IMR-90 (cell line): ENCODE results near the gene ACSS2.

Source experiments
- CTCF ChIP-seq: conservative IDR thresholded peaks from 2 replicates; pipeline ENCODE4 v1.5.1; 2012; ENCODE audit warnings: mild to moderate bottlenecking, low read depth, low read length, improper control_type of control experiment
- RCOR1 ChIP-seq: IDR thresholded peaks from 2 replicates; pipeline ENCODE4 v1.6.1; 2012; ENCODE audit warnings: mild to moderate bottlenecking, low read length, improper control_type of control experiment; ENCODE audit not compliant: insufficient replicate concordance

- TF ChIP-seq CTCF (no peak), RCOR1 (no peak)
Observed at GRCh38 chr20:34956041-34956458, 79.6 kb downstream of the ACSS2 start.
